ENCODE measurements around the gene RPL39. TPM values are rescaled to one million over a fixed set of nuclear protein-coding genes. Genes with fewer than 3 reads are reported as not detected.

RPL39 gene
- total and polyA plus RNA-seq, 2 experiments from 2014 or later: 2,910 to 2,912 TPM

- Mint-ChIP-seq H3K9me3 (no peaks in the 10 kb centered on the region), H3K27ac (no peak overlapping the region), H3K27me3 (ENCODE audit: insufficient read depth, low read depth, poor library complexity) (peaks cover 16% of the 10 kb centered on the region), H3K4me3 (no peak overlapping the region), H3K36me3 (ENCODE audit: low read depth) (no peaks in the 10 kb centered on the region; the same call in 2 of the 3 replicates), H3K4me1 (peaks cover 16% of the 10 kb centered on the region)
- Histone ChIP-seq H3K79me2 (replicated peaks; ENCODE audit: insufficient read depth) (no peaks in the 10 kb centered on the region), H3K4me1 (ENCODE audit: insufficient read depth) (peaks cover 4% of the 10 kb centered on the region; the same call in 1 of the 2 replicates), H4K20me1 (replicated peaks; ENCODE audit: insufficient read depth) (no peaks in the 10 kb centered on the region), H3K9me2 (ENCODE audit: insufficient read depth) (no peaks in the 10 kb centered on the region), H3F3A (replicated peaks; ENCODE audit: low read depth) (no peaks in the 10 kb centered on the region), H3K36me3 (ENCODE audit: insufficient read depth) (no peaks in the 10 kb centered on the region), H3K4me2 (no peak overlapping the region), H3K27ac (ENCODE audit: low read depth) (no peak overlapping the region), H3K4me3 (no peak overlapping the region), H3K27me3 (ENCODE audit: insufficient read depth) (peaks cover 12% of the 10 kb centered on the region), H2AFZ (no peak overlapping the region)
- TF ChIP-seq EZH2phosphoT487 (IDR thresholded peaks at IDR 0.05; ENCODE audit: unreplicated experiment): no peak
- TF ChIP-seq POLR2AphosphoS5 (IDR thresholded peaks at IDR 0.05; ENCODE audit: low read depth): no peak
- TF ChIP-seq ZNF462 (CRISPR knock-in tag; IDR thresholded peaks at IDR 0.05): no peak
- no peak for TF ChIP-seq ETS1 (IDR thresholded peaks at IDR 0.05)
- no peak for TF ChIP-seq EZH2 (IDR thresholded peaks at IDR 0.05; ENCODE audit: low read depth, unreplicated experiment)
- no peak for TF ChIP-seq CTCF (conservative IDR thresholded peaks at IDR 0.05; ENCODE audit: low read depth in 2 of 2)
- no peak for TF ChIP-seq STAT1 (IDR thresholded peaks at IDR 0.05; ENCODE audit: unreplicated experiment)
- TF ChIP-seq ZNF331 (CRISPR knock-in tag; IDR thresholded peaks at IDR 0.05; ENCODE audit: low read depth): no peak
- TF ChIP-seq REST (IDR thresholded peaks at IDR 0.05; ENCODE audit: unreplicated experiment): no peak
- TF ChIP-seq NANOG (IDR thresholded peaks at IDR 0.05; ENCODE audit: borderline replicate concordance): no peak
- TF ChIP-seq JUNB (IDR thresholded peaks at IDR 0.05; ENCODE audit: unreplicated experiment): no peak
- no peak for TF ChIP-seq ZNF114 (CRISPR knock-in tag; IDR thresholded peaks at IDR 0.05)
- no peak for TF ChIP-seq CREB1 (CRISPR knock-in tag; IDR thresholded peaks at IDR 0.05; ENCODE audit: low read depth)
- no peak for ATAC-seq
- DNase-seq (ENCODE audit: low spot score): no peak
These were observed 27.5 kb downstream of the RPL39 start for GRCh38 chrX:119763836-119764387.
